ENCODE data around the gene ANO4. TPM values are rescaled to one million over a fixed set of nuclear protein-coding genes. Genes with fewer than 3 reads are reported as not detected.
"Not testable (repeated sequence)": the region's sequence is repeated elsewhere in the genome, so short reads cannot be mapped to it uniquely, and the experiment has no call there.

ANO4 gene
- total and polyA plus RNA-seq, 2 of the 8 experiments (the other 6 are each of a cell fraction or from before 2014, with no cell fraction given): 1.1 to 3.4 TPM

DNA sequence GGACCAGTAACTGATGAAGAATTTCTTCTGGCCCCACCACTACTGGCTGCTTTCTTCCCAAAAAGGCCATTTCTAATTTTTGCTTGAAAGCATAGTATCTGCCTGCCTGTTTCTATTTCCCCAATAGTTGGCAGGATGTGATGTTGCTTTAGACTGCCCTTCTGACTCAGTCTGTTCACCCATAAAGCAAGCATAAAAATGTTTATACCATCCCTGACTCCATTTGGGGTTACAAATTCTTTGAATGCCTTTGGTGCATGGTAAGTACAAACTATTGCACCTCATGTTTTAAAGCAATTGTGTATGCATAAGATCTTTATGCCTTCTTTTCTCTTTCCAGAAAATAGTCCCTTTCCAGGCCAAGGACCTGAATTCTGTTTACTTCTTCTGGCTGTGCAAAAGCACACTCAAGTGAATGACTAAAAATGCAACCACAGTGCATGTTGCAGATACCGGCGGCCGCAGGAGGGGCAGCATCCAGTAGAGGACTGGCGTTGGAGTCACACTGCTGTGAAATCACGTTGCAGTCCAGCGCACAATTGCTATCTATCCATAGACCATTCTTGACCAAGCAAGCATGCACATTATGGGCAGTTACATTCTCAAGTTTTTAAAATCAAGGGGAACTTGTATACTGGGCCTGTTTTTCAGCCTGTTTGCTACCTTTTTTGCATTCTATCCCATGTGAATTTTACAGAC is 333.1 kb downstream of the ANO4 start (continued):
- no peak for TF ChIP-seq EZH2 (IDR thresholded peaks at IDR 0.05; ENCODE audit: low read depth, low read length, severe bottlenecking)

DNA sequence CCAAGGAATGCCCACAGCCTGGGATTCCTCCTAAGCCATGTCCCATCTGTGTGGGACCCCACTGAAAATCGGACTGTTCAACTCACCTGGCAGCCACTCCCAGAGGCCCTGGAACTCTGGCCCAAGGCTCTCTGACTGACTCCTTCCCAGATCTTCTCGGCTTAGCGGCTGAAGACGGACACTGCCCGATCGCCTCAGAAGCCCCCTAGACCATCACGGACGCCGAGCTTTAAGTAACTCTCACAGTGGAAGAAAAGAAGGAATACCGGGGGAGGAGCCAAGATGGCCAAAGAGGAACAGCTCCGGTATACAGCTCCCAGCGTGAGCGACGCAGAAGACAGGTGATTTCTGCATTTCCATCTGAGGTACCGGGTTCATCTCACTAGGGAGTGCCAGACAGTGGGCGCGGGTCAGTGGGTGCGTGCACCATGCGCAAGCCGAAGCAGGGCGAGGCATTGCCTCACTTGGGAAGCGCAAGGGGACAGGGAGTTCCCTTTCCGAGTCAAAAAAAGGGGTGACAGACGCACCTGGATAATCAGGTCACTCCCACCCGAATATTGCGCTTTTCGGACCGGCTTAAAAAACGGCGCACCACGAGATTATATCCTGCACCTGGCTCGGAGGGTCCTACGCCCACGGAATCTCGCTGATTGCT is 351.3 kb downstream of the ANO4 start:
- H3K79me2 ChIP-seq (ENCODE audit: control insufficient read depth in 1 of 2, insufficient read depth in 2 of 2, low read length in 2 of 2); H2BK5ac ChIP-seq (ENCODE audit: low read depth, low read length); H3K14ac ChIP-seq (ENCODE audit: insufficient read length); H3K18ac ChIP-seq (ENCODE audit: extremely low read depth, low read length); H3K79me1 ChIP-seq (ENCODE audit: low read depth, low read length); H2BK20ac ChIP-seq (ENCODE audit: low read length); H2BK12ac ChIP-seq (ENCODE audit: low read depth, low read length); H3K27me3 ChIP-seq (replicated peaks in 1 of 4; ENCODE audit: control insufficient read depth in 3 of 4, extremely low read depth in 1 of 4, insufficient read depth in 3 of 4, low read length in 3 of 4); FAIRE-seq; H3K4ac ChIP-seq (replicated peaks; ENCODE audit: insufficient read length, low read depth, low read length); H2BK15ac ChIP-seq (ENCODE audit: low read length); H2BK120ac ChIP-seq (replicated peaks; ENCODE audit: low read depth, low read length); H3K23me2 ChIP-seq (ENCODE audit: low read depth, low read length); H4K20me1 ChIP-seq (replicated peaks in 1 of 2; ENCODE audit: control insufficient read depth in 1 of 2, insufficient read depth in 2 of 2, low read length in 2 of 2); H3K36me3 ChIP-seq (ENCODE audit: control insufficient read depth in 2 of 4, insufficient read depth in 4 of 4, low read length in 3 of 4); H4K91ac ChIP-seq (replicated peaks; ENCODE audit: insufficient read length, low read length); H4K5ac ChIP-seq (ENCODE audit: insufficient read length, low read depth, low read length); H3K4me1 ChIP-seq (replicated peaks in 1 of 4; ENCODE audit: control insufficient read depth in 3 of 4, insufficient read depth in 4 of 4, low read length in 3 of 4); H2AK5ac ChIP-seq (ENCODE audit: low read depth, low read length); H3K23ac ChIP-seq (ENCODE audit: insufficient read length); H3K56ac ChIP-seq (replicated peaks; ENCODE audit: insufficient read length, low read depth, low read length); H4K8ac ChIP-seq (ENCODE audit: extremely low read depth, insufficient read depth, low read length); H3K9me3 ChIP-seq (ENCODE audit: insufficient read depth in 2 of 2, low read depth in 1 of 2, low read length in 1 of 2): not testable (repeated sequence)
- H3K27ac ChIP-seq (ENCODE audit: low read depth, low read length): peak overlapping the region; percentile 36; the same call in 1 of the 2 replicates
- peak overlapping the region; percentile 21 to 56 (median 38); a peak in 6 of 8 replicates for H3K4me3 ChIP-seq (ENCODE audit: extremely low read depth in 1 of 4, insufficient read depth in 2 of 4, low read depth in 3 of 4, low read length in 4 of 4)
- ChIA-PET POLR2A (ENCODE audit: partially characterized antibody) (interaction anchor here (1.3 kb wide), 1 partner anchor 9 kb away, joined by 4 read pairs; no protein-coding TSS in a partner anchor), CTCF (ENCODE audit: partially characterized antibody) (interaction anchor here (1.5 kb wide), 1 partner anchor 9 kb away, joined by 5 read pairs; no protein-coding TSS in a partner anchor)
- peak overlapping the region; percentile 57 to 63; a peak in 3 of 4 replicates for H3K4me2 ChIP-seq (ENCODE audit: insufficient read depth in 1 of 2, low read depth in 2 of 2, low read length in 2 of 2)
- H2AFZ ChIP-seq (ENCODE audit: low read length): peak overlapping the region; percentile 81; the same call in 1 of the 2 replicates
- WGBS, 2 experiments (ENCODE audit: extremely low coverage in 1 of 2, insufficient coverage in 1 of 2, insufficient read length in 1 of 2, insufficient replicate concordance in 2 of 2, low coverage in 1 of 2, low lambda C conversion rate in 2 of 2, missing lambda C conversion rate in 1 of 2): 63% methylated on average over 30 of the region's 35 CpGs; no CpG with 5 or more reads in 1 of the 2 experiments
- H3K9ac ChIP-seq (replicated peaks in 1 of 4; ENCODE audit: extremely low read depth in 1 of 4, low read depth in 3 of 4, low read length in 3 of 4): peak overlapping the region in 1 of 4 experiments; percentile 47; a peak in 2 of 7 replicates
- peak in 1 of 2 experiments; percentile 76 for DNase-seq (ENCODE audit: low read depth in 1 of 2, low spot score in 2 of 2)
